Measurements from ENCODE around the gene SH3TC1.

SH3TC1 gene

GRCh38 chr4:8201321-8201781, 2.3 kb downstream of the SH3TC1 start:
- DNase-seq: peak; percentile 9 to 13

- DNase-seq: no peak
Observed at GRCh38 chr4:8202108-8203051, 3.3 kb downstream of the SH3TC1 start.

- no peak for DNase-seq
Observed at GRCh38 chr4:8203052-8203401, 3.9 kb downstream of the SH3TC1 start.

GRCh38 chr4:8203817-8204216, 4.7 kb downstream of the SH3TC1 start:
- DNase-seq: no peak

GRCh38 chr4:8204576-8205227, 5.6 kb downstream of the SH3TC1 start:
- DNase-seq: no peak

GRCh38 chr4:8205241-8205707, 6.2 kb downstream of the SH3TC1 start:
- DNase-seq: no peak

- DNase-seq: peak in 1 of 2 experiments; percentile 17
Observed at GRCh38 chr4:8205749-8206611, 6.9 kb downstream of the SH3TC1 start.

GRCh38 chr4:8207314-8207713, 8.2 kb downstream of the SH3TC1 start:
- peak; percentile 65 to 78 for DNase-seq

- DNase-seq: no peak
Observed at GRCh38 chr4:8208565-8208964, 9.5 kb downstream of the SH3TC1 start.

GRCh38 chr4:8209181-8209874, 10.2 kb downstream of the SH3TC1 start:
- no peak for DNase-seq

- no peak for DNase-seq
Observed at GRCh38 chr4:8210010-8210409, 10.9 kb downstream of the SH3TC1 start.

- DNase-seq: no peak
Observed at GRCh38 chr4:8210616-8211015, 11.5 kb downstream of the SH3TC1 start.

GRCh38 chr4:8211251-8211650, 12.2 kb downstream of the SH3TC1 start:
- no peak for DNase-seq

- DNase-seq: no peak
Observed at GRCh38 chr4:8211737-8212581, 12.9 kb downstream of the SH3TC1 start.

GRCh38 chr4:8212622-8213021, 13.5 kb downstream of the SH3TC1 start:
- DNase-seq: no peak

- no peak for DNase-seq
Observed at GRCh38 chr4:8213121-8213520, 14.0 kb downstream of the SH3TC1 start.

GRCh38 chr4:8214136-8214535, 15.0 kb downstream of the SH3TC1 start:
- no peak for DNase-seq

- DNase-seq: no peak
Observed at GRCh38 chr4:8215001-8215427, 15.9 kb downstream of the SH3TC1 start.

- no peak for DNase-seq
Observed at GRCh38 chr4:8215641-8216442, 16.8 kb downstream of the SH3TC1 start.

- DNase-seq: no peak
Observed at GRCh38 chr4:8216443-8217245, 17.6 kb downstream of the SH3TC1 start.
